Parietal lobe (tissue), 1 donor: ENCODE results near the gene FGF2. TPM values are rescaled to one million over a fixed set of nuclear protein-coding genes. Genes with fewer than 3 reads are reported as not detected.

Source experiments
- total RNA-seq: library from RNA; depleted of rRNA; stranded (reverse); fragments of >200 nt; gene quantifications from one replicate; pipeline ENCODE4 v1.2.3, GENCODE V29; 2014

FGF2 gene
- 8.1 TPM for total RNA-seq

DNA sequence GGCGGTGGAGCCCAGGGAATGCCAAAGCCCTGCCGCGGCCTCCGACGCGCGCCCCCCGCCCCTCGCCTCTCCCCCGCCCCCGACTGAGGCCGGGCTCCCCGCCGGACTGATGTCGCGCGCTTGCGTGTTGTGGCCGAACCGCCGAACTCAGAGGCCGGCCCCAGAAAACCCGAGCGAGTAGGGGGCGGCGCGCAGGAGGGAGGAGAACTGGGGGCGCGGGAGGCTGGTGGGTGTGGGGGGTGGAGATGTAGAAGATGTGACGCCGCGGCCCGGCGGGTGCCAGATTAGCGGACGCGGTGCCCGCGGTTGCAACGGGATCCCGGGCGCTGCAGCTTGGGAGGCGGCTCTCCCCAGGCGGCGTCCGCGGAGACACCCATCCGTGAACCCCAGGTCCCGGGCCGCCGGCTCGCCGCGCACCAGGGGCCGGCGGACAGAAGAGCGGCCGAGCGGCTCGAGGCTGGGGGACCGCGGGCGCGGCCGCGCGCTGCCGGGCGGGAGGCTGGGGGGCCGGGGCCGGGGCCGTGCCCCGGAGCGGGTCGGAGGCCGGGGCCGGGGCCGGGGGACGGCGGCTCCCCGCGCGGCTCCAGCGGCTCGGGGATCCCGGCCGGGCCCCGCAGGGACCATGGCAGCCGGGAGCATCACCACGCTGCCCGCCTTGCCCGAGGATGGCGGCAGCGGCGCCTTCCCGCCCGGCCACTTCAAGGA is at the start of gene FGF2:
FGF2 (plus strand) TSS at position 279 of the 705 bp plus-strand sequence; CDS start at position 623, 344 bp downstream.

GRCh38 chr4:122921971-122922876 is 95.6 kb downstream of the FGF2 start, which contains the start of gene NUDT6:
Gene NUDT6, minus strand, starts transcription at chr4:122922597. Its CDS starts 25 bp downstream, at chr4:122922572.

Other genes starting within 250 kb of the FGF2 start
- not detected for gene IL21, start 205.8 kb upstream of the FGF2 start, total RNA-seq
- 10.6 TPM for gene BBS12, start 94.1 kb upstream of the FGF2 start, total RNA-seq
- gene NUDT6, start 95.8 kb downstream of the FGF2 start, total RNA-seq, result 11.3 TPM